ENCODE data around the gene CDHR5. TPM values are rescaled to one million over a fixed set of nuclear protein-coding genes. Genes with fewer than 3 reads are reported as not detected.

Gene CDHR5
- polyA plus RNA-seq, 1 of the 3 experiments (the other 2 are of a cell fraction), result not detected

GRCh38 chr11:575996-576768, 48.6 kb downstream of the CDHR5 start, which contains the start of gene PHRF1:
Gene PHRF1 (plus strand): TSS chr11:576470. CDS start chr11:581513, 5,043 bp downstream.
- peak within 1 kb of the TSS; percentile 89 for H3K9ac ChIP-seq
- H3K27me3 ChIP-seq (ENCODE audit: insufficient read depth), result no peaks in the 10 kb centered on the region
- H3K9me3 ChIP-seq, result no peaks in the 10 kb centered on the region
- H3K36me3 ChIP-seq (replicated peaks in 1 of 2; ENCODE audit: control insufficient read depth in 1 of 2, insufficient read depth in 2 of 2, low read length in 1 of 2), result no peaks in the 10 kb centered on the region
- peaks cover 49% of the 10 kb centered on the region for H3K79me2 ChIP-seq (ENCODE audit: insufficient read depth)
- no peaks in the 10 kb centered on the region for H3F3A ChIP-seq (replicated peaks; ENCODE audit: insufficient read depth)
- peak within 1 kb of the TSS; percentile 93 for H2AFZ ChIP-seq (ENCODE audit: low read depth)
- no peaks in the 10 kb centered on the region for H3K9me2 ChIP-seq
- WGBS (ENCODE audit: low lambda C conversion rate), result 1% methylated on average over 32 of the region's 99 CpGs
- H3K27ac ChIP-seq (ENCODE audit: low read depth in 2 of 2, low read length in 1 of 2), result peak within 1 kb of the TSS; percentile 77 to 98
- CTCF ChIA-PET, result interaction anchor here (0.6 to 1.5 kb wide), 5 partner anchors 10 to 151 kb away, joined by 3 to 5 read pairs (median 3); no protein-coding TSS in a partner anchor
- peak; percentile 100 for DNase-seq
- H4K20me1 ChIP-seq (ENCODE audit: insufficient read depth), result peaks cover 45% of the 10 kb centered on the region
- POLR2A ChIA-PET, result interaction anchor here (0.7 to 1.8 kb wide), 6 partner anchors 10 to 70 kb away, joined by 3 to 14 read pairs (median 3); no protein-coding TSS in a partner anchor
- H3K4me1 ChIP-seq (ENCODE audit: control insufficient read depth in 1 of 2, insufficient read depth in 2 of 2, low read depth in 1 of 2, low read length in 1 of 2), result peaks cover 4 to 29% of the 10 kb centered on the region in 2 experiments; a peak in 3 of 4 replicates
- peak within 1 kb of the TSS; percentile 93 to 98 for H3K4me3 ChIP-seq (ENCODE audit: low read depth in 2 of 2, low read length in 1 of 2)
- H3K4me2 ChIP-seq, result peak within 1 kb of the TSS; percentile 97
- TF ChIP-seq SMC3 (IDR thresholded peaks at IDR 0.05; ENCODE audit: low read depth, low read length), result no peak
- TF ChIP-seq PBX3 (IDR thresholded peaks at IDR 0.05), result 0 out of 2 replicates have a peak, but pooled peaks have one; percentile 3
- no peak for TF ChIP-seq RAD21 (IDR thresholded peaks at IDR 0.05; ENCODE audit: low read length)
- peak; percentile 48; the same call in 1 of the 2 replicates for TF ChIP-seq SIN3A (IDR thresholded peaks at IDR 0.05; ENCODE audit: borderline replicate concordance, low read depth, low read length)
- TF ChIP-seq CTCF (IDR thresholded peaks at IDR 0.05), result no peak
- TF ChIP-seq FOXJ3 (CRISPR knock-in tag; IDR thresholded peaks at IDR 0.05), result no peak
- no peak for TF ChIP-seq YY1 (IDR thresholded peaks at IDR 0.05; ENCODE audit: low read depth)
- TF ChIP-seq TAF1 (IDR thresholded peaks at IDR 0.05; ENCODE audit: borderline replicate concordance, low read depth, low read length), result peak; percentile 97
- no peak for TF ChIP-seq EZH2phosphoT487 (IDR thresholded peaks at IDR 0.05; ENCODE audit: borderline replicate concordance, low read depth)
- TF ChIP-seq FOXM1 (IDR thresholded peaks at IDR 0.05; ENCODE audit: low read depth), result no peak
- no peak for TF ChIP-seq CHD2 (IDR thresholded peaks at IDR 0.05; ENCODE audit: low read length, partially characterized antibody)
- TF ChIP-seq ZBTB33 (IDR thresholded peaks at IDR 0.05; ENCODE audit: borderline replicate concordance, low read depth), result no peak
- peak; percentile 31; the same call in 1 of the 2 replicates for TF ChIP-seq MXI1 (IDR thresholded peaks at IDR 0.05; ENCODE audit: low read depth, low read length)
- TF ChIP-seq GABPA (IDR thresholded peaks at IDR 0.05; ENCODE audit: low read depth), result peak; percentile 90
- no peak for TF ChIP-seq RCOR1 (IDR thresholded peaks at IDR 0.05; ENCODE audit: low read length)
- TF ChIP-seq MAX (IDR thresholded peaks at IDR 0.05; ENCODE audit: low read depth), result peak; percentile 59; the same call in 1 of the 2 replicates
- TF ChIP-seq GATA2 (CRISPR knock-in tag; IDR thresholded peaks at IDR 0.05), result no peak
- TF ChIP-seq JUND (IDR thresholded peaks at IDR 0.05), result no peak
- peak; percentile 72; the same call in 1 of the 2 replicates for TF ChIP-seq POLR2AphosphoS5 (IDR thresholded peaks at IDR 0.05; ENCODE audit: low read depth, low read length)
- no peak for TF ChIP-seq RFX5 (IDR thresholded peaks at IDR 0.05; ENCODE audit: low read length)
- TF ChIP-seq ELF1 (IDR thresholded peaks at IDR 0.05), result peak; percentile 88
- peak in 1 of 2 experiments; percentile 49; a peak in 1 of 4 replicates for TF ChIP-seq EP300 (IDR thresholded peaks at IDR 0.05; ENCODE audit: borderline replicate concordance in 1 of 2, low read depth in 1 of 2, low read length in 1 of 2)
- no peak for TF ChIP-seq TEAD4 (IDR thresholded peaks at IDR 0.05; ENCODE audit: borderline replicate concordance, insufficient read depth)
- no peak for TF ChIP-seq NFIC (IDR thresholded peaks at IDR 0.05; ENCODE audit: borderline replicate concordance)
